Measurements from ENCODE around the gene DLG2.

DNA sequence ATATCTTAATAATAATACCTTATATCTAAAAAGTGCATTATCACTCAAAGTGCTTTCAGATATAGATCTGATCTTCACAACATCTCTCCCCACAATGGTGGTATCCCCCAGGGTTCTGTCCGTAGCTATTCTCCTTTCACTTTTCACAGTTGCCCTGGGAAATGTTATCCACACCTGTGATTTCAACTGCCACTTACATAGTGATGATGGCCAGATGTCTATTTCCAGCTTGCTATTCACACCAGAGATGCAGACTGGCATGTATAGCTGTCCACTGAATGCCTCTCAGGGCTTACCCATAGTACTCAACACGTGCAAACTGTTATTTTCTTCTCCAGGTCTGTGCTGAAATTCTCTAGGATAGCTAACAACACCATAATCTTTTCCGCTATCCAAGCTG is 724.7 kb downstream of the DLG2 start:
- TF ChIP-seq, protein P1, sequence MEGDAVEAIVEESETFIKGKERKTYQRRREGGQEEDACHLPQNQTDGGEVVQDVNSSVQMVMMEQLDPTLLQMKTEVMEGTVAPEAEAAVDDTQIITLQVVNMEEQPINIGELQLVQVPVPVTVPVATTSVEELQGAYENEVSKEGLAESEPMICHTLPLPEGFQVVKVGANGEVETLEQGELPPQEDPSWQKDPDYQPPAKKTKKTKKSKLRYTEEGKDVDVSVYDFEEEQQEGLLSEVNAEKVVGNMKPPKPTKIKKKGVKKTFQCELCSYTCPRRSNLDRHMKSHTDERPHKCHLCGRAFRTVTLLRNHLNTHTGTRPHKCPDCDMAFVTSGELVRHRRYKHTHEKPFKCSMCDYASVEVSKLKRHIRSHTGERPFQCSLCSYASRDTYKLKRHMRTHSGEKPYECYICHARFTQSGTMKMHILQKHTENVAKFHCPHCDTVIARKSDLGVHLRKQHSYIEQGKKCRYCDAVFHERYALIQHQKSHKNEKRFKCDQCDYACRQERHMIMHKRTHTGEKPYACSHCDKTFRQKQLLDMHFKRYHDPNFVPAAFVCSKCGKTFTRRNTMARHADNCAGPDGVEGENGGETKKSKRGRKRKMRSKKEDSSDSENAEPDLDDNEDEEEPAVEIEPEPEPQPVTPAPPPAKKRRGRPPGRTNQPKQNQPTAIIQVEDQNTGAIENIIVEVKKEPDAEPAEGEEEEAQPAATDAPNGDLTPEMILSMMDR (IDR thresholded peaks at IDR 0.05) = no peak
- TF ChIP-seq ZFX (IDR thresholded peaks at IDR 0.05; ENCODE audit: borderline replicate concordance) = no peak

Data from 22Rv1 (cell line).